ENCODE results near the gene TEN1. TPM values are rescaled to one million over a fixed set of nuclear protein-coding genes. Genes with fewer than 3 reads are reported as not detected.

Gene TEN1
- total and polyA plus RNA-seq, 4 donors, result 20.6 to 33.5 (median 29.0) TPM

- Histone ChIP-seq H3K9me3 (ENCODE audit: control insufficient read depth in 4 of 4, insufficient read depth in 3 of 4, low read length in 3 of 4) (no peaks in the 10 kb centered on the region), H3K36me3 (ENCODE audit: control insufficient read depth in 4 of 4, insufficient read depth in 4 of 4, low read length in 4 of 4) (peaks cover 0 to 17% (median 8%) of the 10 kb centered on the region in 4 donors), H3K4me3 (no peak overlapping the region), H3K9ac (ENCODE audit: insufficient read depth in 1 of 2, low read length in 2 of 2) (no peak overlapping the region), H3K4me1 (ENCODE audit: control insufficient read depth in 5 of 5, insufficient read depth in 5 of 5, low read length in 5 of 5) (no peaks in the 10 kb centered on the region), H3K27me3 (ENCODE audit: control insufficient read depth in 3 of 3, insufficient read depth in 3 of 3, low read length in 2 of 3) (no peaks in the 10 kb centered on the region), H3K27ac (ENCODE audit: low read depth in 1 of 2, low read length in 1 of 2) (no peak overlapping the region)
- no peak for TF ChIP-seq CTCF (IDR thresholded peaks at IDR 0.05; ENCODE audit: control extremely low read depth, extremely low read depth)
- 93 to 95% methylated on average over 9 of the region's 9 CpGs for WGBS, 2 donors
- DNase-seq, result no peak
- ATAC-seq (ENCODE audit: insufficient read depth, low FRiP score), result no peak
Observed at GRCh38 chr17:75991396-75991795, 12.4 kb downstream of the TEN1 start.

GRCh38 chr17:75994802-75995370, 15.8 kb downstream of the TEN1 start:
- Histone ChIP-seq H3K27me3 (ENCODE audit: control insufficient read depth in 3 of 3, insufficient read depth in 3 of 3, low read length in 2 of 3) (no peaks in the 10 kb centered on the region), H3K4me1 (ENCODE audit: control insufficient read depth in 5 of 5, insufficient read depth in 5 of 5, low read length in 5 of 5) (peaks cover 0 to 6% (median 0%) of the 10 kb centered on the region in 5 donors), H3K4me3 (no peak overlapping the region), H3K36me3 (ENCODE audit: control insufficient read depth in 4 of 4, insufficient read depth in 4 of 4, low read length in 4 of 4) (peaks cover 0 to 13% (median 5%) of the 10 kb centered on the region in 4 donors), H3K9ac (ENCODE audit: insufficient read depth in 1 of 2, low read length in 2 of 2) (no peak overlapping the region), H3K27ac (ENCODE audit: low read depth in 1 of 2, low read length in 1 of 2) (no peak overlapping the region), H3K9me3 (ENCODE audit: control insufficient read depth in 4 of 4, insufficient read depth in 3 of 4, low read length in 3 of 4) (no peaks in the 10 kb centered on the region)
- DNase-seq (no peak), ATAC-seq (ENCODE audit: insufficient read depth, low FRiP score) (no peak)
- no peak for TF ChIP-seq CTCF (IDR thresholded peaks at IDR 0.05; ENCODE audit: control extremely low read depth, extremely low read depth)
- 92% methylated on average over 5 of the region's 5 CpGs for WGBS, 2 donors

GRCh38 chr17:75995385-75995925, 16.4 kb downstream of the TEN1 start:
- Histone ChIP-seq H3K27me3 (ENCODE audit: control insufficient read depth in 3 of 3, insufficient read depth in 3 of 3, low read length in 2 of 3) (no peaks in the 10 kb centered on the region), H3K9me3 (ENCODE audit: control insufficient read depth in 4 of 4, insufficient read depth in 3 of 4, low read length in 3 of 4) (no peaks in the 10 kb centered on the region), H3K4me3 (no peak overlapping the region), H3K27ac (ENCODE audit: low read depth in 1 of 2, low read length in 1 of 2) (no peak overlapping the region), H3K36me3 (ENCODE audit: control insufficient read depth in 4 of 4, insufficient read depth in 4 of 4, low read length in 4 of 4) (peaks cover 0 to 15% (median 5%) of the 10 kb centered on the region in 4 donors), H3K9ac (ENCODE audit: insufficient read depth in 1 of 2, low read length in 2 of 2) (no peak overlapping the region), H3K4me1 (ENCODE audit: control insufficient read depth in 5 of 5, insufficient read depth in 5 of 5, low read length in 5 of 5) (peaks cover 0 to 6% (median 3%) of the 10 kb centered on the region in 5 donors)
- ATAC-seq (ENCODE audit: insufficient read depth, low FRiP score) (no peak), DNase-seq (no peak)
- TF ChIP-seq CTCF (IDR thresholded peaks at IDR 0.05; ENCODE audit: control extremely low read depth, extremely low read depth), result no peak
- WGBS, 2 donors, result 95 to 98% methylated on average over 7 of the region's 7 CpGs
